Subcutaneous abdominal adipose tissue (tissue), 5 donors: Measurements from ENCODE around the gene ERI3.

Experiments used
- H3K27ac ChIP-seq: one replicate; pipeline ENCODE4 v1.7.0; 2013; ENCODE audit warnings: low read depth, mild to moderate bottlenecking, inconsistent platforms, low read length, moderate library complexity
- H3K27me3 ChIP-seq, 5 donors: one replicate each; pipeline ENCODE4 v1.7.0; 2013; ENCODE audit warnings: low read length in 5 of 5, inconsistent platforms in 1 of 5; ENCODE audit not compliant: control insufficient read depth in 5 of 5, insufficient read depth in 4 of 5
- H3K36me3 ChIP-seq, 5 donors: one replicate each; pipeline ENCODE4 v1.7.0; 2013; ENCODE audit warnings: low read length in 5 of 5; ENCODE audit not compliant: control insufficient read depth in 5 of 5, insufficient read depth in 5 of 5
- H3K4me1 ChIP-seq, 5 donors: one replicate each; pipeline ENCODE4 v1.7.0; 2013; ENCODE audit warnings: low read length in 5 of 5, mild to moderate bottlenecking in 3 of 5, moderate library complexity in 1 of 5; ENCODE audit not compliant: control insufficient read depth in 5 of 5, insufficient read depth in 5 of 5
- H3K4me3 ChIP-seq, 5 donors: one replicate each; pipeline ENCODE4 v1.7.0; 2013; ENCODE audit warnings: low read length in 5 of 5, low read depth in 1 of 5
- H3K9ac ChIP-seq, 5 donors: one replicate each; pipeline ENCODE4 v1.7.0; 2013; ENCODE audit warnings: low read length in 5 of 5, mild to moderate bottlenecking in 4 of 5, moderate library complexity in 3 of 5
- H3K9me3 ChIP-seq, 5 donors: one replicate each; pipeline ENCODE4 v1.7.0; 2013; ENCODE audit warnings: low read length in 5 of 5; ENCODE audit not compliant: control insufficient read depth in 5 of 5
- donor health status: healthy.
- donor health status: healthy.
- donor health status: healthy.
- donor health status: healthy.
- donor health status: healthy.

Gene ERI3

GRCh38 chr1:44321466-44321865 lies 33.6 kb downstream of the ERI3 start:
- no peaks in the 10 kb centered on the region for H3K27me3 ChIP-seq
- peaks cover 0 to 19% (median 5%) of the 10 kb centered on the region in 5 donors for H3K4me1 ChIP-seq
- no peaks in the 10 kb centered on the region for H3K9me3 ChIP-seq
- H3K27ac ChIP-seq: no peak overlapping the region
- peaks cover 0 to 35% (median 26%) of the 10 kb centered on the region in 5 donors for H3K36me3 ChIP-seq
- no peak overlapping the region for H3K4me3 ChIP-seq
- H3K9ac ChIP-seq: no peak overlapping the region

GRCh38 chr1:44318097-44319088 lies 36.7 kb downstream of the ERI3 start:
- H3K4me3 ChIP-seq: no peak overlapping the region
- peaks cover 3 to 59% (median 44%) of the 10 kb centered on the region in 5 donors for H3K36me3 ChIP-seq
- H3K4me1 ChIP-seq: peaks cover 0 to 6% (median 0%) of the 10 kb centered on the region in 5 donors
- H3K27me3 ChIP-seq: no peaks in the 10 kb centered on the region
- H3K27ac ChIP-seq: no peak overlapping the region
- H3K9ac ChIP-seq: no peak overlapping the region
- no peaks in the 10 kb centered on the region for H3K9me3 ChIP-seq

- H3K4me3 ChIP-seq: no peak overlapping the region
- no peaks in the 10 kb centered on the region for H3K27me3 ChIP-seq
- H3K27ac ChIP-seq: no peak overlapping the region
- H3K36me3 ChIP-seq: peaks cover 3 to 80% (median 64%) of the 10 kb centered on the region in 5 donors
- no peaks in the 10 kb centered on the region for H3K9me3 ChIP-seq
- no peak overlapping the region for H3K9ac ChIP-seq
- H3K4me1 ChIP-seq: no peaks in the 10 kb centered on the region
Measured at GRCh38 chr1:44316231-44316759, 38.8 kb downstream of the ERI3 start.

GRCh38 chr1:44315521-44315920 lies 39.5 kb downstream of the ERI3 start:
- Histone ChIP-seq H3K9ac (no peak overlapping the region), H3K27ac (no peak overlapping the region), H3K4me1 (no peaks in the 10 kb centered on the region), H3K27me3 (no peaks in the 10 kb centered on the region), H3K9me3 (no peaks in the 10 kb centered on the region), H3K36me3 (peaks cover 3 to 84% (median 70%) of the 10 kb centered on the region in 5 donors), H3K4me3 (no peak overlapping the region)

GRCh38 chr1:44314452-44314851 lies 40.6 kb downstream of the ERI3 start:
- Histone ChIP-seq H3K36me3 (peaks cover 3 to 82% (median 72%) of the 10 kb centered on the region in 5 donors), H3K4me3 (no peak overlapping the region)

GRCh38 chr1:44313265-44313918 lies 41.7 kb downstream of the ERI3 start:
- peaks cover 3 to 78% (median 64%) of the 10 kb centered on the region in 5 donors for H3K36me3 ChIP-seq
- H3K9ac ChIP-seq: no peak overlapping the region
- no peaks in the 10 kb centered on the region for H3K4me1 ChIP-seq
- H3K27me3 ChIP-seq: no peaks in the 10 kb centered on the region
- no peaks in the 10 kb centered on the region for H3K9me3 ChIP-seq
- H3K4me3 ChIP-seq: no peak overlapping the region
- no peak overlapping the region for H3K27ac ChIP-seq

More at GRCh38 chr1:44314452-44314851, 40.6 kb downstream of the ERI3 start:
- H3K27ac ChIP-seq: no peak overlapping the region
- H3K4me1 ChIP-seq: no peaks in the 10 kb centered on the region
- no peaks in the 10 kb centered on the region for H3K27me3 ChIP-seq
- no peaks in the 10 kb centered on the region for H3K9me3 ChIP-seq
- H3K9ac ChIP-seq: no peak overlapping the region

GRCh38 chr1:44312399-44313196 lies 42.5 kb downstream of the ERI3 start:
- Histone ChIP-seq H3K9ac (no peak overlapping the region), H3K9me3 (no peaks in the 10 kb centered on the region), H3K4me3 (no peak overlapping the region), H3K4me1 (no peaks in the 10 kb centered on the region), H3K27ac (no peak overlapping the region), H3K36me3 (peaks cover 3 to 86% (median 72%) of the 10 kb centered on the region in 5 donors), H3K27me3 (no peaks in the 10 kb centered on the region)

- Histone ChIP-seq H3K4me3 (no peak overlapping the region), H3K36me3 (peaks cover 3 to 87% (median 77%) of the 10 kb centered on the region in 5 donors), H3K27ac (no peak overlapping the region), H3K9me3 (no peaks in the 10 kb centered on the region), H3K9ac (no peak overlapping the region), H3K4me1 (no peaks in the 10 kb centered on the region), H3K27me3 (no peaks in the 10 kb centered on the region)
Measured at GRCh38 chr1:44310006-44310405, 45.1 kb downstream of the ERI3 start.

GRCh38 chr1:44305962-44306422 lies 49.1 kb downstream of the ERI3 start:
- Histone ChIP-seq H3K36me3 (peaks cover 7 to 93% (median 79%) of the 10 kb centered on the region in 5 donors), H3K27ac (no peak overlapping the region), H3K9ac (no peak overlapping the region)

More at GRCh38 chr1:44305962-44306422, 49.1 kb downstream of the ERI3 start:
- Histone ChIP-seq H3K4me3 (no peak overlapping the region), H3K9me3 (no peaks in the 10 kb centered on the region), H3K27me3 (no peaks in the 10 kb centered on the region), H3K4me1 (no peaks in the 10 kb centered on the region)
